Psoas muscle (tissue), 8 donors: ENCODE data around the gene LRFN2. TPM values are rescaled to one million over a fixed set of nuclear protein-coding genes. Genes with fewer than 3 reads are reported as not detected.

Experiments
- ATAC-seq, 4 donors: fragments of 200-7000 bp; cut with Tn5 transposase; one replicate each; pipeline ENCODE4 v1.9.1; 2020; ENCODE audit warnings: moderate library complexity in 3 of 4, mild to moderate bottlenecking in 2 of 4
- DNase-seq, 2 donors: peaks; one replicate each; pipeline ENCODE4 v3.0.0-alpha.2; 2020
- H3K27ac ChIP-seq: fragments of 200-600 bp; one replicate; pipeline ENCODE4 v1.8.0; 2022
- H3K27me3 ChIP-seq, 3 donors: fragments of 200-600 bp in 1 of 3; one replicate each; pipeline versions ENCODE4 v1.6.1 to v1.8.0; 2013 to 2022; ENCODE audit warnings: low read length in 2 of 3, mild to moderate bottlenecking in 2 of 3, moderate library complexity in 1 of 3; ENCODE audit not compliant: insufficient read depth in 3 of 3
- H3K36me3 ChIP-seq, 2 donors: fragments of 200-600 bp in 1 of 2; one replicate each; pipeline versions ENCODE4 v1.6.1 to v1.8.0; 2013 to 2022; ENCODE audit warnings: low read depth in 1 of 2, mild to moderate bottlenecking in 1 of 2, moderate library complexity in 1 of 2; ENCODE audit not compliant: insufficient read depth in 1 of 2
- H3K4me1 ChIP-seq: fragments of 200-600 bp; one replicate; pipeline ENCODE4 v1.8.0; 2022
- H3K4me3 ChIP-seq: fragments of 200-600 bp; one replicate; pipeline ENCODE4 v1.8.0; 2022; ENCODE audit warnings: mild to moderate bottlenecking
- H3K9me3 ChIP-seq: fragments of 200-600 bp; one replicate; pipeline ENCODE4 v1.8.0; 2022
- WGBS, 3 donors: extraction: QIAGEN DNeasy Blood & Tissue Kit; methylation state at CpG; one replicate each; pipeline versions ENCODE4 v1.1.6 to v1.1.7; 2013; 5-methylcytosine and 5-hydroxymethylcytosine counted together
- intact Hi-C, 2 donors: fragments of 100-400 bp; cut with DNase I; formaldehyde crosslinking; loops; one replicate each; pipeline versions ENCODE4 v1.11.0 to v1.14.2; 2022
- polyA plus RNA-seq, 3 donors: library from polyadenylated mRNA; stranded (reverse); fragments of 200-250 nt; gene quantifications; one replicate each; pipeline ENCODE4 v1.2.3, GENCODE V29; 2013
- total RNA-seq, 4 donors: library from RNA; stranded (reverse); fragmentation: NEBNext Ultra II Directional in 2 of 4; extraction: Animal tissue kit (Norgen Biotek cat#: 25700) in 2 of 4; gene quantifications; one replicate each; pipeline versions ENCODE4 v1.2.1 to v1.2.4, GENCODE V29; 2021 to 2023
- TF ChIP-seq, protein P1 (sequence below): fragments of 200-600 bp; IDR thresholded peaks from one replicate; pipeline ENCODE4 v1.8.0; 2022; ENCODE audit warnings: antibody characterized with exemption
- donor health status: healthy with polysubstance abuse.
- donor health status: DM: no; HTN: no; CAD: no; lungs with moderate emphysema.
- donor health status: Bipolar disorder and iron deficiency.
- donor health status: healthy.
- donor health status: DM: yes; HTN: yes; CAD: no.
- donor health status: DM: no; HTN: no; CAD: no.
- donor health status: DM: no; HTN: no; CAD: no.
- donor health status: DM: yes; HTN: yes; CAD: no.

Gene LRFN2
- total and polyA plus RNA-seq, 7 donors = 0.06 TPM; not detected in 6

DNA sequence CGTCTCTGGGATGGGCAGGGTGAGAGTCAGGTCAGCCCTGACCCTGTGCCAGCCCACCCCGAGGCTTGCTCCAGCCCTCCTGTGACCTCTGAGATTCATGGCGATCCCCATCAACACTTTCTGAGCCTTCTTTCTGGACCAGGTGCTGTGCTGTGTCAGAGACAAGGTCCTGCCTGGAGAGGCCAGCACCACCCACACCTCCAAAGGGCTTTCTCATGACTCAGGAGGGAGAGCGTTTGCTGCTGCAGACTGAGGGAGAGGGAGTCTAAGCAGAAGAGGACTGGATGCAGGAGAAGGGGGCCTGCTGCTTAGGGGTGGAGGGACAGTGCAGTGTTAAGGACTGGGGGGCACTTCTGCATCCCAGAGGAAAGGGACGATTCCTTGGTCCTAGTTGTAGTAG lies 193.5 kb downstream of the LRFN2 start:
- WGBS, 3 donors = 57 to 81% (median 64%) methylated on average over 4 to 5 of the region's 5 CpGs
- Histone ChIP-seq H3K27me3 (no peaks in the 10 kb centered on the region), H3K4me1 (peaks cover 7% of the 10 kb centered on the region), H3K4me3 (no peak overlapping the region), H3K9me3 (no peaks in the 10 kb centered on the region), H3K36me3 (no peaks in the 10 kb centered on the region), H3K27ac (no peak overlapping the region)
- ATAC-seq (no peak), DNase-seq (no peak)
- intact Hi-C loops = no loop called here
- TF ChIP-seq, protein P1, sequence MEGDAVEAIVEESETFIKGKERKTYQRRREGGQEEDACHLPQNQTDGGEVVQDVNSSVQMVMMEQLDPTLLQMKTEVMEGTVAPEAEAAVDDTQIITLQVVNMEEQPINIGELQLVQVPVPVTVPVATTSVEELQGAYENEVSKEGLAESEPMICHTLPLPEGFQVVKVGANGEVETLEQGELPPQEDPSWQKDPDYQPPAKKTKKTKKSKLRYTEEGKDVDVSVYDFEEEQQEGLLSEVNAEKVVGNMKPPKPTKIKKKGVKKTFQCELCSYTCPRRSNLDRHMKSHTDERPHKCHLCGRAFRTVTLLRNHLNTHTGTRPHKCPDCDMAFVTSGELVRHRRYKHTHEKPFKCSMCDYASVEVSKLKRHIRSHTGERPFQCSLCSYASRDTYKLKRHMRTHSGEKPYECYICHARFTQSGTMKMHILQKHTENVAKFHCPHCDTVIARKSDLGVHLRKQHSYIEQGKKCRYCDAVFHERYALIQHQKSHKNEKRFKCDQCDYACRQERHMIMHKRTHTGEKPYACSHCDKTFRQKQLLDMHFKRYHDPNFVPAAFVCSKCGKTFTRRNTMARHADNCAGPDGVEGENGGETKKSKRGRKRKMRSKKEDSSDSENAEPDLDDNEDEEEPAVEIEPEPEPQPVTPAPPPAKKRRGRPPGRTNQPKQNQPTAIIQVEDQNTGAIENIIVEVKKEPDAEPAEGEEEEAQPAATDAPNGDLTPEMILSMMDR = no peak

DNA sequence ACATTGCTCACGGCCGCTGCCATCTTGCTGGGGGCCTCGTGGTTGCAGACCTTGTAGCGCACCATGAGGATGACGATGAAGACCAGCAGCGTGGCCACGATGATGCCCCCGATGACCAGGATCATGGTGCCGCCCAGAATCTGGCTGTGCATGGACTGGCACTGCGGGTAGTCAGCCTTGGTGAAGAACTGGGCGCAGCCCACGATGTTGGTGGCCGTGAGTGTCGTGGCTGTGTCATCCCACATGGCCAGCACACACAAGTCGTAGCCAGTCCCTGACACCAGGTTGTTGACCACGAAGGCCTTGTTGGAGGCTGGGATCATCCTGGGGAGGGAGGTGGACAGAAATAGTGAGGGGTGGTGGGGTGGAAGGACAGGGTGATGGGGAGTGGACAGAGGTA lies 194.6 kb downstream of the LRFN2 start:
- no peaks in the 10 kb centered on the region for H3K9me3 ChIP-seq
- DNase-seq = no peak
- no peak for ATAC-seq
- no peaks in the 10 kb centered on the region for H3K36me3 ChIP-seq
- WGBS, 3 donors = 96 to 97% (median 96%) methylated on average over 16 of the region's 16 CpGs
- H3K4me3 ChIP-seq = no peak overlapping the region
- intact Hi-C loops = no loop called here
- peaks cover 7% of the 10 kb centered on the region for H3K4me1 ChIP-seq
- TF ChIP-seq, protein P1 = no peak
- no peaks in the 10 kb centered on the region for H3K27me3 ChIP-seq
- no peak overlapping the region for H3K27ac ChIP-seq

DNA sequence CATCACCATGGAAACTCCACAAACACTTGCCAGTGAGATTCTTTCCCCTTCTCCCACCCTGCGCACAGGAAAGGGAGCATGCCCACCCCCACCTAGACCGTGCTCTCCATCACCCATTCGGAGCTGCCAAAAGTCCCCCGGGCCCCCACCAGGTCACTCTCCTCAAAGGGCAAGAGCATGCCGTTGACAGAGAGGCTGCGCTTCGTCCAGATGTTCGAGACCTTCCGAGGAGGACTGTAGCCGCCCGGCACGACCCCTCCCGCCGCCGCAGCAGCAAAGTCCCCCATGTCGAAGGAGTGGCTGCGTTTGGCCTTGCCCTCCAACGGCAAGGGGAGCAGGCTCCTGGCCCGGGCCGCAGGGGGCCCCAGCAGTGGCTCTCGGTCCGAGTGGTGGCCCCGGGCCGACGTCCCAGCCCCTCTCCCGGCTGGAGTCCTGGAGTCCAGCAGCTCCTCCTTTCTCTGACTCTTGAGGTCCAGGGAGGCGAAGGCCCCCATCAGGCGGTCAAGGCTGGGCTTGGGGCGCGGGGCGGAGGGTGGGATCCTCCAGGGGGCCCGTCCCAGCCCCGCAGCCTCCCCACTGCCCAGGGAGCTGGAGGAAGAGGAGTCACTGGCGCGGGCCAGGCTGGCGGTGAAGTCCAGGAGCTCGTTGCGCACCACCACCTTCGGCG lies 195.2 kb downstream of the LRFN2 start:
- no peak for DNase-seq
- TF ChIP-seq, protein P1 = no peak
- H3K27me3 ChIP-seq = no peaks in the 10 kb centered on the region

DNA sequence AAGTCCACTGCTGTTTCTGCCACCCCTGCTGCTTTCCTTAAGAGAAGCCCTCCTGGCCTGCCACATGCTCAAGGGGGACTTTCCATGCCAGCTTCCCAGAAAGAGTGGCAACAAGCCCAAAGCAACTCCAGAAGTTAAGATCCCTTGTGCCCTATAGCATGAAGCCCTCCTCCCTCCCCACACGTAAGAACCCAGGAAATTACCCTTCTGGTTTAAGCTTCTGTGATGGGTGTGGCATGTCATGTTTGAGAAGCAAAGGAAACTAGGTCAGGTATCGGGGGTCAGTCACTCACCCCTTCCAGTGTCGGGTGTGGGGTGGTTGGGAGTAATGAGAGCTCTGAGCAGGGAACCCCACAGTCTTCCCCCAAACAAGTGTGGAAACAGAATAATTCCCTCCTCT lies 196.1 kb downstream of the LRFN2 start:
- Histone ChIP-seq H3K9me3 (no peaks in the 10 kb centered on the region), H3K4me1 (peaks cover 7% of the 10 kb centered on the region), H3K36me3 (no peaks in the 10 kb centered on the region), H3K27me3 (no peaks in the 10 kb centered on the region), H3K27ac (no peak overlapping the region), H3K4me3 (no peak overlapping the region)
- 81 to 86% (median 86%) methylated on average over 3 of the region's 3 CpGs for WGBS, 3 donors
- intact Hi-C loops = no loop called here
- no peak for ATAC-seq
- TF ChIP-seq, protein P1 = no peak
- no peak for DNase-seq

More for the DNA sequence above, 195.2 kb downstream of the LRFN2 start:
- WGBS, 3 donors = 85 to 91% (median 86%) methylated on average over 30 to 40 of the region's 40 CpGs
- Histone ChIP-seq H3K4me1 (peaks cover 7% of the 10 kb centered on the region), H3K4me3 (no peak overlapping the region), H3K9me3 (no peaks in the 10 kb centered on the region), H3K36me3 (no peaks in the 10 kb centered on the region), H3K27ac (no peak overlapping the region)
- no peak for ATAC-seq
- intact Hi-C loops = no loop called here
